ENCODE measurements around the gene MAP4K2. TPM values are rescaled to one million over a fixed set of nuclear protein-coding genes. Genes with fewer than 3 reads are reported as not detected.

The MAP4K2 gene
- total RNA-seq, 1 experiment from 2014 or later: 24.5 TPM

DNA sequence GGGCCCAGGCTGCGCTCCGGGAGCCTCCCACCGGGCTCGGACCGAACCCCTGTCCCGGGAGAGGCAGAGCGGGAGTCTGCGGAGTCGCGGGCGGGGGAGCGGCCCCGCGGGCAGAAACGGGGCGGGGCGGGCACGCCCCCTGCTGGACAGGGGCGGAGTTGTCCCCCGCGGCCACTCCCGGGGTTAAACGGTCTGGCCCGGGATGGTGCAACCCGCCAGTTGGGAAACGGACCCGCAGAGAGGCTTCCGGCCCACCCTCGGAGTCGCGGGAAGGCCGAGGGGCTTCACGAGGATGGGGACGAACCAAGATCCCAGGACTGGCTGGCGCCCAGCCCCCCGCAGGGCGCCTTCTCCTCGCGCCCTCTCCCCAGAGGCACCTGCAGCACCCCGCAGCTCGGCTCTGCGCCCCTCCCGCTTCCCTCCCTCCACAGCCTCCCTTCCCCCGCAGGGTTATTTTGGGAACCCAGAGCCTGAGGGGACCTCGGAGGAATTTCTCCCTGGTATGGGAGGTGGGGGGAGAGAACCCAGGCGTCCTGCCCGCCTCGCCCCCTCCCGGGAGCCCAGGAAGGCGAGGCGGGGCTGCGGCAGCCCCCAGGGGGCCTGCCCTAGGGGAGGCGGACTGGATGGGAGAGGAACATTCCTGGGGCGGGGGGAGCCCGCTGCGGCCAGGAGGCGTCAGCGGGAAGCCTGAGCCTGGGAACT lies 60.0 kb downstream of the MAP4K2 start (continued):
- TF ChIP-seq NR1H2 (CRISPR knock-in tag; IDR thresholded peaks at IDR 0.05) (no peak), SMAD4 (CRISPR knock-in tag; IDR thresholded peaks at IDR 0.05) (no peak), NFE2L1 (CRISPR knock-in tag; IDR thresholded peaks at IDR 0.05) (no peak), ELF4 (CRISPR knock-in tag; IDR thresholded peaks at IDR 0.05; ENCODE audit: low read depth) (no peak), MXD4 (CRISPR knock-in tag; IDR thresholded peaks at IDR 0.05; ENCODE audit: borderline replicate concordance) (no peak), SP1 (CRISPR knock-in tag; conservative IDR thresholded peaks at IDR 0.05) (peak; percentile 51), KAT7 (CRISPR knock-in tag; IDR thresholded peaks at IDR 0.05; ENCODE audit: borderline replicate concordance) (no peak), TEAD4 (CRISPR knock-in tag; IDR thresholded peaks at IDR 0.05) (no peak), NFATC4 (CRISPR knock-in tag; IDR thresholded peaks at IDR 0.05) (no peak), RORB (CRISPR knock-in tag; IDR thresholded peaks at IDR 0.05) (no peak), SOX15 (CRISPR knock-in tag; IDR thresholded peaks at IDR 0.05) (no peak), ZNF317 (CRISPR knock-in tag; IDR thresholded peaks at IDR 0.05; ENCODE audit: borderline replicate concordance, low read depth) (no peak), ATF1 (CRISPR knock-in tag; IDR thresholded peaks at IDR 0.05) (no peak), TEAD1 (CRISPR knock-in tag; IDR thresholded peaks at IDR 0.05) (no peak), EMX1 (CRISPR knock-in tag; IDR thresholded peaks at IDR 0.05) (no peak), FOXP1 (CRISPR knock-in tag; IDR thresholded peaks at IDR 0.05; ENCODE audit: borderline replicate concordance) (no peak), ZNF396 (CRISPR knock-in tag; IDR thresholded peaks at IDR 0.05; ENCODE audit: borderline replicate concordance) (no peak), ZNF423 (CRISPR knock-in tag; IDR thresholded peaks at IDR 0.05) (peak; percentile 93), ZNF671 (CRISPR knock-in tag; IDR thresholded peaks at IDR 0.05) (no peak)
- TF ChIP-seq, protein P1, sequence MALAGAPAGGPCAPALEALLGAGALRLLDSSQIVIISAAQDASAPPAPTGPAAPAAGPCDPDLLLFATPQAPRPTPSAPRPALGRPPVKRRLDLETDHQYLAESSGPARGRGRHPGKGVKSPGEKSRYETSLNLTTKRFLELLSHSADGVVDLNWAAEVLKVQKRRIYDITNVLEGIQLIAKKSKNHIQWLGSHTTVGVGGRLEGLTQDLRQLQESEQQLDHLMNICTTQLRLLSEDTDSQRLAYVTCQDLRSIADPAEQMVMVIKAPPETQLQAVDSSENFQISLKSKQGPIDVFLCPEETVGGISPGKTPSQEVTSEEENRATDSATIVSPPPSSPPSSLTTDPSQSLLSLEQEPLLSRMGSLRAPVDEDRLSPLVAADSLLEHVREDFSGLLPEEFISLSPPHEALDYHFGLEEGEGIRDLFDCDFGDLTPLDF (CRISPR knock-in tag; IDR thresholded peaks at IDR 0.05): no peak
- TF ChIP-seq, protein P2, sequence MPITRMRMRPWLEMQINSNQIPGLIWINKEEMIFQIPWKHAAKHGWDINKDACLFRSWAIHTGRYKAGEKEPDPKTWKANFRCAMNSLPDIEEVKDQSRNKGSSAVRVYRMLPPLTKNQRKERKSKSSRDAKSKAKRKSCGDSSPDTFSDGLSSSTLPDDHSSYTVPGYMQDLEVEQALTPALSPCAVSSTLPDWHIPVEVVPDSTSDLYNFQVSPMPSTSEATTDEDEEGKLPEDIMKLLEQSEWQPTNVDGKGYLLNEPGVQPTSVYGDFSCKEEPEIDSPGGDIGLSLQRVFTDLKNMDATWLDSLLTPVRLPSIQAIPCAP (CRISPR knock-in tag; IDR thresholded peaks at IDR 0.05): no peak
- TF ChIP-seq, protein P3, sequence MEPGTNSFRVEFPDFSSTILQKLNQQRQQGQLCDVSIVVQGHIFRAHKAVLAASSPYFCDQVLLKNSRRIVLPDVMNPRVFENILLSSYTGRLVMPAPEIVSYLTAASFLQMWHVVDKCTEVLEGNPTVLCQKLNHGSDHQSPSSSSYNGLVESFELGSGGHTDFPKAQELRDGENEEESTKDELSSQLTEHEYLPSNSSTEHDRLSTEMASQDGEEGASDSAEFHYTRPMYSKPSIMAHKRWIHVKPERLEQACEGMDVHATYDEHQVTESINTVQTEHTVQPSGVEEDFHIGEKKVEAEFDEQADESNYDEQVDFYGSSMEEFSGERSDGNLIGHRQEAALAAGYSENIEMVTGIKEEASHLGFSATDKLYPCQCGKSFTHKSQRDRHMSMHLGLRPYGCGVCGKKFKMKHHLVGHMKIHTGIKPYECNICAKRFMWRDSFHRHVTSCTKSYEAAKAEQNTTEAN (CRISPR knock-in tag; IDR thresholded peaks at IDR 0.05): no peak
- TF ChIP-seq, protein P4, sequence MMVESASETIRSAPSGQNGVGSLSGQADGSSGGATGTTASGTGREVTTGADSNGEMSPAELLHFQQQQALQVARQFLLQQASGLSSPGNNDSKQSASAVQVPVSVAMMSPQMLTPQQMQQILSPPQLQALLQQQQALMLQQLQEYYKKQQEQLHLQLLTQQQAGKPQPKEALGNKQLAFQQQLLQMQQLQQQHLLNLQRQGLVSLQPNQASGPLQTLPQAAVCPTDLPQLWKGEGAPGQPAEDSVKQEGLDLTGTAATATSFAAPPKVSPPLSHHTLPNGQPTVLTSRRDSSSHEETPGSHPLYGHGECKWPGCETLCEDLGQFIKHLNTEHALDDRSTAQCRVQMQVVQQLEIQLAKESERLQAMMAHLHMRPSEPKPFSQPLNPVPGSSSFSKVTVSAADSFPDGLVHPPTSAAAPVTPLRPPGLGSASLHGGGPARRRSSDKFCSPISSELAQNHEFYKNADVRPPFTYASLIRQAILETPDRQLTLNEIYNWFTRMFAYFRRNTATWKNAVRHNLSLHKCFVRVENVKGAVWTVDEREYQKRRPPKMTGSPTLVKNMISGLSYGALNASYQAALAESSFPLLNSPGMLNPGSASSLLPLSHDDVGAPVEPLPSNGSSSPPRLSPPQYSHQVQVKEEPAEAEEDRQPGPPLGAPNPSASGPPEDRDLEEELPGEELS (CRISPR knock-in tag; IDR thresholded peaks at IDR 0.05): no peak
- TF ChIP-seq, protein P5, sequence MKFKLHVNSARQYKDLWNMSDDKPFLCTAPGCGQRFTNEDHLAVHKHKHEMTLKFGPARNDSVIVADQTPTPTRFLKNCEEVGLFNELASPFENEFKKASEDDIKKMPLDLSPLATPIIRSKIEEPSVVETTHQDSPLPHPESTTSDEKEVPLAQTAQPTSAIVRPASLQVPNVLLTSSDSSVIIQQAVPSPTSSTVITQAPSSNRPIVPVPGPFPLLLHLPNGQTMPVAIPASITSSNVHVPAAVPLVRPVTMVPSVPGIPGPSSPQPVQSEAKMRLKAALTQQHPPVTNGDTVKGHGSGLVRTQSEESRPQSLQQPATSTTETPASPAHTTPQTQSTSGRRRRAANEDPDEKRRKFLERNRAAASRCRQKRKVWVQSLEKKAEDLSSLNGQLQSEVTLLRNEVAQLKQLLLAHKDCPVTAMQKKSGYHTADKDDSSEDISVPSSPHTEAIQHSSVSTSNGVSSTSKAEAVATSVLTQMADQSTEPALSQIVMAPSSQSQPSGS (CRISPR knock-in tag; IDR thresholded peaks at IDR 0.05; ENCODE audit: borderline replicate concordance, low read depth): no peak
- TF ChIP-seq, protein P6, sequence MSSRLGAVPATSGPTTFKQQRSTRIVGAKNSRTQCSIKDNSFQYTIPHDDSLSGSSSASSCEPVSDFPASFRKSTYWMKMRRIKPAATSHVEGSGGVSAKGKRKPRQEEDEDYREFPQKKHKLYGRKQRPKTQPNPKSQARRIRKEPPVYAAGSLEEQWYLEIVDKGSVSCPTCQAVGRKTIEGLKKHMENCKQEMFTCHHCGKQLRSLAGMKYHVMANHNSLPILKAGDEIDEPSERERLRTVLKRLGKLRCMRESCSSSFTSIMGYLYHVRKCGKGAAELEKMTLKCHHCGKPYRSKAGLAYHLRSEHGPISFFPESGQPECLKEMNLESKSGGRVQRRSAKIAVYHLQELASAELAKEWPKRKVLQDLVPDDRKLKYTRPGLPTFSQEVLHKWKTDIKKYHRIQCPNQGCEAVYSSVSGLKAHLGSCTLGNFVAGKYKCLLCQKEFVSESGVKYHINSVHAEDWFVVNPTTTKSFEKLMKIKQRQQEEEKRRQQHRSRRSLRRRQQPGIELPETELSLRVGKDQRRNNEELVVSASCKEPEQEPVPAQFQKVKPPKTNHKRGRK (CRISPR knock-in tag; IDR thresholded peaks at IDR 0.05; ENCODE audit: borderline replicate concordance): no peak
- TF ChIP-seq, protein P7, sequence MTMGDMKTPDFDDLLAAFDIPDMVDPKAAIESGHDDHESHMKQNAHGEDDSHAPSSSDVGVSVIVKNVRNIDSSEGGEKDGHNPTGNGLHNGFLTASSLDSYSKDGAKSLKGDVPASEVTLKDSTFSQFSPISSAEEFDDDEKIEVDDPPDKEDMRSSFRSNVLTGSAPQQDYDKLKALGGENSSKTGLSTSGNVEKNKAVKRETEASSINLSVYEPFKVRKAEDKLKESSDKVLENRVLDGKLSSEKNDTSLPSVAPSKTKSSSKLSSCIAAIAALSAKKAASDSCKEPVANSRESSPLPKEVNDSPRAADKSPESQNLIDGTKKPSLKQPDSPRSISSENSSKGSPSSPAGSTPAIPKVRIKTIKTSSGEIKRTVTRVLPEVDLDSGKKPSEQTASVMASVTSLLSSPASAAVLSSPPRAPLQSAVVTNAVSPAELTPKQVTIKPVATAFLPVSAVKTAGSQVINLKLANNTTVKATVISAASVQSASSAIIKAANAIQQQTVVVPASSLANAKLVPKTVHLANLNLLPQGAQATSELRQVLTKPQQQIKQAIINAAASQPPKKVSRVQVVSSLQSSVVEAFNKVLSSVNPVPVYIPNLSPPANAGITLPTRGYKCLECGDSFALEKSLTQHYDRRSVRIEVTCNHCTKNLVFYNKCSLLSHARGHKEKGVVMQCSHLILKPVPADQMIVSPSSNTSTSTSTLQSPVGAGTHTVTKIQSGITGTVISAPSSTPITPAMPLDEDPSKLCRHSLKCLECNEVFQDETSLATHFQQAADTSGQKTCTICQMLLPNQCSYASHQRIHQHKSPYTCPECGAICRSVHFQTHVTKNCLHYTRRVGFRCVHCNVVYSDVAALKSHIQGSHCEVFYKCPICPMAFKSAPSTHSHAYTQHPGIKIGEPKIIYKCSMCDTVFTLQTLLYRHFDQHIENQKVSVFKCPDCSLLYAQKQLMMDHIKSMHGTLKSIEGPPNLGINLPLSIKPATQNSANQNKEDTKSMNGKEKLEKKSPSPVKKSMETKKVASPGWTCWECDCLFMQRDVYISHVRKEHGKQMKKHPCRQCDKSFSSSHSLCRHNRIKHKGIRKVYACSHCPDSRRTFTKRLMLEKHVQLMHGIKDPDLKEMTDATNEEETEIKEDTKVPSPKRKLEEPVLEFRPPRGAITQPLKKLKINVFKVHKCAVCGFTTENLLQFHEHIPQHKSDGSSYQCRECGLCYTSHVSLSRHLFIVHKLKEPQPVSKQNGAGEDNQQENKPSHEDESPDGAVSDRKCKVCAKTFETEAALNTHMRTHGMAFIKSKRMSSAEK (CRISPR knock-in tag; IDR thresholded peaks at IDR 0.05; ENCODE audit: borderline replicate concordance): no peak
